C4-2B (cell line): ENCODE measurements around the gene CFAP70.
"Not testable (repeated sequence)": the region's sequence is repeated elsewhere in the genome, so short reads cannot be mapped to it uniquely, and the experiment has no call there.

ENCODE experiments used
- H3K27ac ChIP-seq: fragments of 450-650 bp; 2 replicates; pipeline ENCODE4 v1.5.1; 2017
- CTCF ChIP-seq: fragments of 450-650 bp; conservative IDR thresholded peaks from 2 replicates; pipeline ENCODE4 v1.5.1; 2017; ENCODE audit warnings: mild to moderate bottlenecking
- ZFX ChIP-seq: fragments of 450-650 bp; IDR thresholded peaks from 2 replicates; pipeline ENCODE4 v1.6.1; 2017

The CFAP70 gene

GRCh38 chr10:73399063-73399462, 40.4 kb upstream of the CFAP70 start:
- TF ChIP-seq CTCF (no peak), ZFX (no peak)
- no peak overlapping the region for H3K27ac ChIP-seq

GRCh38 chr10:73398024-73398423, 39.4 kb upstream of the CFAP70 start:
- no peak for TF ChIP-seq ZFX
- TF ChIP-seq CTCF, result peak; percentile 37
- no peak overlapping the region for H3K27ac ChIP-seq

GRCh38 chr10:73394325-73394724, 35.7 kb upstream of the CFAP70 start:
- not testable (repeated sequence) for H3K27ac ChIP-seq

- no peak overlapping the region for H3K27ac ChIP-seq
- TF ChIP-seq CTCF (no peak), ZFX (no peak)
These were observed 29.6 kb upstream of the CFAP70 start for GRCh38 chr10:73388228-73388627.

- H3K27ac ChIP-seq, result no peak overlapping the region
- no peak for TF ChIP-seq CTCF
- no peak for TF ChIP-seq ZFX
These were observed 27.9 kb upstream of the CFAP70 start for GRCh38 chr10:73386583-73386982.

- TF ChIP-seq CTCF (no peak), ZFX (no peak)
- H3K27ac ChIP-seq, result no peak overlapping the region
These were observed 20.5 kb upstream of the CFAP70 start for GRCh38 chr10:73379064-73379748.

- TF ChIP-seq CTCF, result no peak
- TF ChIP-seq ZFX, result no peak
- no peak overlapping the region for H3K27ac ChIP-seq
These were observed 18.0 kb upstream of the CFAP70 start for GRCh38 chr10:73376679-73377078.

GRCh38 chr10:73368238-73368637, 9.6 kb upstream of the CFAP70 start:
- TF ChIP-seq CTCF (no peak), ZFX (no peak)

More at GRCh38 chr10:73368238-73368637, 9.6 kb upstream of the CFAP70 start:
- no peak overlapping the region for H3K27ac ChIP-seq
